GOT3 (cell line): ENCODE data around the gene ZNF224.

Experiments used
- DNase-seq: peaks from one replicate; lab custom pipeline; 2025; ENCODE audit warnings: mixed read lengths; lab: John Stamatoyannopoulos, UW

The ZNF224 gene

GRCh38 chr19:44131955-44132354 lies 37.8 kb downstream of the ZNF224 start:
- no peak for DNase-seq

GRCh38 chr19:44141191-44142058 lies 47.3 kb downstream of the ZNF224 start, which contains the start of gene ZNF234:
ZNF234 (plus strand) TSS chr19:44141554; CDS start chr19:44144633, 3,079 bp downstream.
- no peak for DNase-seq

GRCh38 chr19:44142059-44142433 lies 47.9 kb downstream of the ZNF224 start:
- no peak for DNase-seq

- no peak for DNase-seq
Measured at GRCh38 chr19:44149776-44150175, 55.6 kb downstream of the ZNF224 start.

- DNase-seq, result no peak
Measured at GRCh38 chr19:44151491-44151890, 57.3 kb downstream of the ZNF224 start.

GRCh38 chr19:44156475-44156874 lies 62.3 kb downstream of the ZNF224 start:
- DNase-seq, result no peak
